Stimulated activated CD4-positive, alpha-beta T cell treated with anti-CD3 and anti-CD28 coated beads, Interleukin-1b, Interleukin-23, amount 100 ng/mL, for 24 hours (primary cell): ENCODE measurements around the gene WRAP73.
A peak's percentile ranks its signal among the peaks of the same experiment; 100 is the strongest.
"Not testable (repeated sequence)": the region's sequence is repeated elsewhere in the genome, so short reads cannot be mapped to it uniquely, and the experiment has no call there.

Experiments
- DNase-seq, 4 experiments: peaks; one replicate each; pipeline ENCODE4 v3.0.0-alpha.2; 2020; ENCODE audit warnings: low read depth in 4 of 4, low spot score in 1 of 4

Gene WRAP73

DNA sequence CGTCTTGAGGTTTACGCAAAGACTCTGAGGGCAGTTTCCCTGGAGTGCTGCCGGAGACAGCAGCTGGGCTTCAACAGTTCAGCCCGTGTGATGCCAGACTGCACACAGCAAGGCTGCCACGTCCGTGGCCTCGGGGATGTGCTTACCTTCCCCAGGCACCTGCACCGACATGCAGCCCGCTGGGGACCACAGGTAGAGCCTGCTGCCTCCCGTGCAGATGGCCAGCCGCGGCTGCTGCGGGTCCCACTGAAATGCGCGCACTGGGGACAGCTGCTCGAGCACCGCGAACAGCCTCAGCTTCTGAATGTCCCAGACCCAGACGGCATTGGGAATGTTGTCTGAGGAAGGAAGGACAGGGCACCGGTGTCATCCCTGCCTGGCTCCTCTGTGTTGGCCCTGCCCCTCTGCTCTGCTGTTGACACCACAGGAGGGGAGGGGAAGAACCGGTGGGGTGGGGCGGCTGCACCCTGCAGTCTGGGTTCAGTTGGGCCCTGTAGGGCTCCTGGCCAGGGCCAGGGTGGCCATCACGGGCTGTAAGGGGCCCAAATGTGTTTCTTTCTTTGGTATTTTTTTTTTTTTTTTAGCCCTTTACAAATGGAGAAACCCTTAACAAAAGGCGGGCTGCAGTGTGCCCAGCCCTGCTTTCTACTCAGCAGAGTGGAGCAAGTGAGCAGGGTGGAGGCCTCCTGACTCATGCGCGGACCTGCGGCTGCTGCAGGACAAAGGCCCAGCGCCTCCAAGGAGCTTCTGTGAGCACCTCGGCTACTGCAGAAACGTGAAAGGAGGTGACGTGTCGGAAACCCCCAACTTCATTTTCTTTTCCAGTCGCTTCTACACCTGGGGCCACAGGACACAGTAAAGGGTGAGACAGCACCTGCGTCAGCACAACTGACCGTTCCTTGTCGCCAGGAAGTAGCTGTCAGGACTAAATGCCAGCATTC, 18.3 kb downstream of the WRAP73 start:
- DNase-seq, result no peak

GRCh38 chr1:3630914-3631313, 19.0 kb downstream of the WRAP73 start:
- no peak for DNase-seq

GRCh38 chr1:3630161-3630611, 19.7 kb downstream of the WRAP73 start:
- DNase-seq, result no peak

GRCh38 chr1:3629561-3630160, 20.2 kb downstream of the WRAP73 start:
- no peak for DNase-seq

GRCh38 chr1:3628445-3628844, 21.5 kb downstream of the WRAP73 start:
- no peak for DNase-seq

DNA sequence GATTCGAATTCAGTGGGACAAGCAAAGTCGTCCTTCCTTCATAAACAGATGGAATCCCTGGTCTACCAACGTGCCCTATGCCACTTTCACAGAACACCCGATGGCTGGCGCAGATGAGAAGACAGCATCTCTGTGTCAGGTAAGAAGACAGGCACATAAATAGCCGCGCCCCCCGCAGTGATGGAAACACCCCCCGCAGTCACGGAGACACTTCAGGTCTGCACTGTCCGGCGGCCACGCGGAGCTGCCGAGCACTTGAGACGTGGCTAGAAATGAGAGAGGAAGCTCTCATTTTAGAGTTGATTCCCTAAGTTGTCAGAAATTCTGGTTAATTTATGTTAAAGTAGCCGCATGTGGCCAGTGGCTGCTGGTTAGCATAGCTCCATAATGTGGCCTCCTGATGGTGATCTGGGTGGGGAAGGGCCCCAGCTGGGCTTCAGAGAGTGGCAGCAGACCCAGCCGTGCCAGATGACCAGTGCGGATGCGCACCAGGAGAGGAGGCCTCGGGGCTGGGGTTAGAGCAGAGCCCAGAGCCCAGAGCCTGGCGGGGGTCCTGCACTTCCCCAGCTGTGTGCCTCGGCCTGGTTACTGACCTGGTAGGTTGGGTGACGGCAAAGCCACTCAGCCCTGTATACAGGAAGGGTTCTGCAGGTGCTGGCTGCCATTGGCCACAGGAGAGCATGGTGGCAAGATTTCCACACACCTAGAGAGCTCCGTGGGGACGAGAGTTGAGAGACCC, 22.2 kb downstream of the WRAP73 start:
- no peak for DNase-seq

DNA sequence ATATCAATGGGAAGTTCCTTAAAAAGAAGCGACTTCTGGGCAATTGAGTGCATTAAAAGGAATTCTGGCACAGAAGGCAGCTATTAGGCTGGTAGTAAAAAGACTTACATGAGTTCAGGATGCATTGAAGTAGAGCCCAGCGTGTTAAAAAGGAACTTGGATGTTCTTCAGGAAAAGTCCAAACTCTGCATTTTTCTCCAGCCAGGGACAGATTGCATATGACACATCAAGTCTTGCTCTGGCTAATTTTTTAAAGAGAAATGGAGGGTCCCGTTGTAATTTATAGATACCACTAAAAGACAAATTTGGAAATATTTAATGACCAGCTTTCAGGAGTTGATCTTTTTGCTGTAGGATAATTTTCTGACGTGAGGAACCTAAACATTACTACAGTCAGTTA, 23.9 kb downstream of the WRAP73 start:
- no peak for DNase-seq

DNA sequence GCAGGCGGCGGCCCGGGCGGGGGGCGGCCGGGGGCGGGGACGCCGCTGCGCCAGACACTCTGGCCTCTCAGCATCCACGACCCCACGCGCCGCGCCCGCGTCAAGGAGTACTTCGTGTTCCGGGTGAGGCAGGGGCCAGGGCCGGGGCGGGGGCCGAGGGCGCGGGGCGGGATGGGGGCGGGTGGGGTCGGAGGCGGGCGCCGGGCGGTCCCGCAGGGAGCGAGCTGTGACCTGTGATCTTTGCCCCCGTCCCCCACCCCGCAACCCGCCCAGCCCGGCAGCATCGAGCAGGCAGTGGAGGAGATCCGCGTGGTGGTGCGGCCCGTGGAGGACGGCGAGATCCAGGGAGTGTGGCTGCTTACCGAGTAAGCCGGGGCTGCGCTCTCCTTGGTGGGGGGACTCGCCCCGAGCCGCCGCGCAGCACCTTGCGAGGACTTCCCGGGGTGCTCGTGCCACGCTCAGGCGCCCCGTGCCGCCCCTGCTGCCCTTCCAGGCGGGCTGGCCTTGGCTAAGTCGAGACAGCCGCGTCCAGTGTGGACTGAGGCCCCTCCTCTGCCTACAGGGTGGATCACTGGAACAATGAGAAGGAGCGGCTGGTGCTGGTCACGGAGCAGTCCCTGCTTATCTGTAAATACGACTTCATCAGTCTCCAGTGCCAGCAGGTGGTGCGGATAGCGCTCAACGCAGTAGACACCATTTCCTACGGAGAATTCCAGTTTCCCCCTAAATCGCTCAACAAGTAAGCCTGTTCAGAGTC, 24.6 kb downstream of the WRAP73 start:
- no peak for DNase-seq

- DNase-seq, result peak; percentile 94 to 97 (median 95)
These were observed 25.4 kb downstream of the WRAP73 start, which contains the start of gene TPRG1L for GRCh38 chr1:3624200-3625136. Gene TPRG1L, plus strand, starts transcription at chr1:3625015. Its CDS starts 58 bp downstream, at chr1:3625073.

GRCh38 chr1:3623441-3624199, 26.3 kb downstream of the WRAP73 start:
- DNase-seq, result no peak

DNA sequence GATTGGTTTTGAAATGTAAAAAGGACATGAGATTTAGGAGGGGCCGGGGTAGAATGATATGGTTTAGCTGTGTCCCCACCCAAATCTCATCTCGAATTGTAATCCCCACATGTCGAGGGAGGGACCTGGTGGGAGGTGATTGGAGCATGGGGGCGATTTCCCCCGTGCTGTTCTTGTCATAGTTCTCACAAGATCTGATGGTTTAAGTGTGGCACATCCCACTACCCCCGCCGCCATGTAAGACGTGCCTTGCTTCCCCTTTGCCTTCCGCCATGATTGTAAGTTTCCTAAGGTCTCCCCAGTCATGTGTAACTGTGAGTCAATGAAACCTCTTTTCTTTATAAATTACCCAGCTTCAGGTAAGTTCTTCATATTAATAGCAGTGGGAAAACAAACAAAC, 27.8 kb downstream of the WRAP73 start:
- not testable (repeated sequence) for DNase-seq

GRCh38 chr1:3621151-3621671, 28.7 kb downstream of the WRAP73 start:
- DNase-seq, result not testable (repeated sequence)

- no peak for DNase-seq
These were observed 29.2 kb downstream of the WRAP73 start for GRCh38 chr1:3620708-3621107.

GRCh38 chr1:3618881-3619671, 30.8 kb downstream of the WRAP73 start:
- peak; percentile 46 to 67 (median 58) for DNase-seq

DNA sequence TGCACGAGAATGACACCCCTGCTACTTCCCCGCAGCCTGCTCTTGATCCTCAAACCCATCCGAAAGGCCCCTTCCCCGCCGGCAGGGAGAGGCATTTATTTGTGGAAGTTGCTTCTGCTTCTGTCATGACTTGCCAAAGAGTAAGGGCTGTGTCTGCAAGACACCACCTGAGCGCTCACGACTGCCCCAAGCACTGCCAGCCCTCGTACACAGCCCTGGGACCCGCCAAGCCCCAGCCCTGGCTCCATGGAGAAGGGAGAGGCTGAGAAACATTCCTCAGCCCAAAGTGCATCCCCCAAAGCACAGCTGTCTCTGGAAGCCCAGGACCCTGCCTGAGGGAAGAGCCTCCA, 31.4 kb downstream of the WRAP73 start:
- no peak for DNase-seq

DNA sequence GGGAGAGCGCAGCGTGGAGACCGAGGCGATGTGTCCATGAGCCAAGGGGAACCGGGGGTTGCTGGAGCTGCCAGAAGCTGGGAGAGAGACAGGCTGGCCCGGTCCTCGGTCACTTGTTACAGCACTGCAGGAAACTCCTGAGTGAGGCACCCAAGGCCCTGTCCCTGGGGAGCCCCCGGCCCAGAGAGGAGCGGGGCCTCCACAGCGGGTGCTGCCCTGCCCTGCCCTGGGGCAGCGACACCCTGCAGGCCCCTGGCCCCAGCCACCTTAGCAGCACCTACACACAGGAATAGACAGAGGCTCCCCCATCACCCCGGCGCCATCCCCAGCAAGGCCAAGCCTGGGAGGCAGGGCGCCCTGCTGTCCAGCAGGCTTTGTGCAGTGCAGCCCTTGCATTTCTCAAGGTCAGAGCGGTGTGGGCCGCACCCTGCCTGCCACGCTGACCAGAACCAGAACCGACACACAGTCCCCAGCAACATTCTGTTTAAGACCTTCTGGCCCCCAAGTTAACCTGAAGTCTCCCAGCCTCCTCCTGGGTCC, 32.0 kb downstream of the WRAP73 start:
- no peak for DNase-seq

DNA sequence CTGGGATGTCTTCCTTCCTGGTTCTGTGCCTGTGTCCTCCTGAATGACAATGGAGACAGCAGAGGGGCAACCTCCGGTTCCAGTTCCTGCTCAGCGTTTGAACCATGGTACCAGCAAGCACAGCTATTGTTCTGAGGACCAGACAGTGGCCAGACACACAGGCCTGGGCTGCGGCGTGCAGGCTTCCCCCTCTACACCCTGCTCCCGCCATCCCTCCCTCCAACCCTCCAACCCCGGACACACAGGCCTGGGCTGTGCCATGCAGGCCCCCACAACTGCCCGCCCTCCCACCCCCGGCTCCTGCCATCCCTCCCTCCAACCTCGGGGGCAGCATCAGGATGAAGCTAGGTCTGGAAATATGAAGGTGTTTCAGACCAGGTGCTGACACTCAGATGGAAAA, 33.0 kb downstream of the WRAP73 start:
- DNase-seq, result no peak
